ENCODE data around the gene STOM. TPM values are rescaled to one million over a fixed set of nuclear protein-coding genes. Genes with fewer than 3 reads are reported as not detected.

The STOM gene
- polyA plus RNA-seq, 1 of the 3 experiments (the other 2 are of a cell fraction), result 40.5 TPM

GRCh38 chr9:121304707-121305106 is 65.3 kb downstream of the STOM start (continued):
- TF ChIP-seq USF1 (IDR thresholded peaks at IDR 0.05; ENCODE audit: borderline replicate concordance, low read depth) (no peak), TCF12 (IDR thresholded peaks at IDR 0.05) (no peak), EP300 (IDR thresholded peaks at IDR 0.05; ENCODE audit: borderline replicate concordance in 1 of 2, low read depth in 1 of 2, low read length in 1 of 2) (no peak), GATA2 (CRISPR knock-in tag; IDR thresholded peaks at IDR 0.05) (no peak), RCOR1 (IDR thresholded peaks at IDR 0.05; ENCODE audit: low read length) (no peak), TAF1 (IDR thresholded peaks at IDR 0.05; ENCODE audit: borderline replicate concordance, low read depth, low read length) (no peak)

GRCh38 chr9:121303456-121304451 is 66.3 kb downstream of the STOM start:
- Histone ChIP-seq H3K9ac (no peak overlapping the region), H3K4me1 (ENCODE audit: control insufficient read depth in 1 of 2, insufficient read depth in 2 of 2, low read depth in 1 of 2, low read length in 1 of 2) (peaks cover 0 to 11% of the 10 kb centered on the region in 2 experiments; a peak in 2 of 4 replicates), H3K36me3 (replicated peaks in 1 of 2; ENCODE audit: control insufficient read depth in 1 of 2, insufficient read depth in 2 of 2, low read length in 1 of 2) (peaks cover 0 to 41% of the 10 kb centered on the region in 2 experiments), H3K9me3 (no peaks in the 10 kb centered on the region), H3F3A (replicated peaks; ENCODE audit: insufficient read depth) (no peaks in the 10 kb centered on the region), H4K20me1 (ENCODE audit: insufficient read depth) (no peaks in the 10 kb centered on the region), H3K27ac (ENCODE audit: low read depth in 2 of 2, low read length in 1 of 2) (no peak overlapping the region), H3K4me2 (no peak overlapping the region), H3K9me2 (no peaks in the 10 kb centered on the region), H3K79me2 (ENCODE audit: insufficient read depth) (0 out of 2 replicates have a peak, but pooled peaks cover 3% of the 10 kb centered on the region), H3K4me3 (ENCODE audit: low read depth in 2 of 2, low read length in 1 of 2) (no peak overlapping the region), H2AFZ (ENCODE audit: low read depth) (no peak overlapping the region), H3K27me3 (ENCODE audit: insufficient read depth) (no peaks in the 10 kb centered on the region)
- TF ChIP-seq CHD2 (IDR thresholded peaks at IDR 0.05; ENCODE audit: low read length, partially characterized antibody) (no peak), MXI1 (IDR thresholded peaks at IDR 0.05; ENCODE audit: low read depth, low read length) (no peak), RFX5 (IDR thresholded peaks at IDR 0.05; ENCODE audit: low read length) (no peak), USF2 (IDR thresholded peaks at IDR 0.05; ENCODE audit: borderline replicate concordance, low read depth, low read length) (no peak), YY1 (IDR thresholded peaks at IDR 0.05; ENCODE audit: low read depth) (no peak), SMC3 (IDR thresholded peaks at IDR 0.05; ENCODE audit: low read depth, low read length) (no peak), RCOR1 (IDR thresholded peaks at IDR 0.05; ENCODE audit: low read length) (no peak), MEF2A (IDR thresholded peaks at IDR 0.05; ENCODE audit: borderline replicate concordance, low read depth) (no peak), USF1 (IDR thresholded peaks at IDR 0.05; ENCODE audit: borderline replicate concordance, low read depth) (no peak), IRF3 (IDR thresholded peaks at IDR 0.05; ENCODE audit: low read depth, low read length) (no peak), NRF1 (IDR thresholded peaks at IDR 0.05; ENCODE audit: low read depth, low read length) (no peak), EZH2phosphoT487 (IDR thresholded peaks at IDR 0.05; ENCODE audit: borderline replicate concordance, low read depth) (no peak), EP300 (IDR thresholded peaks at IDR 0.05; ENCODE audit: borderline replicate concordance in 1 of 2, low read depth in 1 of 2, low read length in 1 of 2) (no peak), TCF12 (IDR thresholded peaks at IDR 0.05) (no peak)
- WGBS (ENCODE audit: low lambda C conversion rate), result 93% methylated on average over 3 of the region's 3 CpGs
- DNase-seq, result no peak
- CTCF ChIA-PET, result interaction anchor here (0.7 to 2.8 kb wide), 3 partner anchors 16 to 194 kb away, joined by 3 to 15 read pairs (median 9); no protein-coding TSS in a partner anchor
- POLR2A ChIA-PET, result no interaction called here
